GM21576 (cell line): ENCODE results near the gene MINDY1.

ENCODE experiments used
- ATAC-seq: cut with Tn5 transposase; IDR thresholded peaks from one replicate; pipeline ENCODE4 v1.9.1; 2021; ENCODE audit warnings: mild to moderate bottlenecking, moderate library complexity; ENCODE audit not compliant: unreplicated experiment

Gene MINDY1

GRCh38 chr1:151012684-151013471 is 6.2 kb upstream of the MINDY1 start:
- ATAC-seq = no peak

- no peak for ATAC-seq
These were observed 4.6 kb upstream of the MINDY1 start for GRCh38 chr1:151011154-151011850.

GRCh38 chr1:151010346-151010726 is 3.6 kb upstream of the MINDY1 start:
- ATAC-seq = no peak

GRCh38 chr1:151009674-151010345 is 3.1 kb upstream of the MINDY1 start:
- no peak for ATAC-seq

GRCh38 chr1:151009206-151009587 is 2.5 kb upstream of the MINDY1 start:
- no peak for ATAC-seq

GRCh38 chr1:151008244-151009205 is 1.8 kb upstream of the MINDY1 start, which contains the start of gene PRUNE1:
Gene PRUNE1 (plus strand): TSS chr1:151008449. CDS start chr1:151008633, 184 bp downstream.
- peak; percentile 75 for ATAC-seq

- no peak for ATAC-seq
These were observed 1.1 kb upstream of the MINDY1 start for GRCh38 chr1:151007853-151008243.

- ATAC-seq = no peak
These were observed 878 bp downstream of the MINDY1 start for GRCh38 chr1:151005729-151006319.

- ATAC-seq = no peak
These were observed 3.5 kb downstream of the MINDY1 start for GRCh38 chr1:151003180-151003579.

GRCh38 chr1:151002611-151003010 is 4.1 kb downstream of the MINDY1 start:
- no peak for ATAC-seq

GRCh38 chr1:151002051-151002450 is 4.7 kb downstream of the MINDY1 start:
- no peak for ATAC-seq

GRCh38 chr1:151001602-151002001 is 5.1 kb downstream of the MINDY1 start:
- ATAC-seq = no peak

- no peak for ATAC-seq
These were observed 6.3 kb downstream of the MINDY1 start for GRCh38 chr1:151000408-151000807.

GRCh38 chr1:150999926-151000325 is 6.8 kb downstream of the MINDY1 start:
- ATAC-seq = no peak

GRCh38 chr1:150999051-150999674 is 7.5 kb downstream of the MINDY1 start:
- no peak for ATAC-seq

GRCh38 chr1:150997949-150998348 is 8.8 kb downstream of the MINDY1 start:
- no peak for ATAC-seq

- no peak for ATAC-seq
These were observed 9.4 kb downstream of the MINDY1 start for GRCh38 chr1:150997126-150997872.

GRCh38 chr1:150995896-150996295 is 10.8 kb downstream of the MINDY1 start:
- no peak for ATAC-seq

- ATAC-seq = no peak
These were observed 11.2 kb downstream of the MINDY1 start for GRCh38 chr1:150995460-150995859.
